Activated naive CD4-positive, alpha-beta T cell treated with anti-CD3 and anti-CD28 coated beads, Interleukin-2, amount 50 U/mL, for 24 hours (primary cell): ENCODE data around the gene OAF.
A peak's percentile ranks its signal among the peaks of the same experiment; 100 is the strongest.
"Not testable (repeated sequence)": the region's sequence is repeated elsewhere in the genome, so short reads cannot be mapped to it uniquely, and the experiment has no call there.

Experiments used
- H3K27ac Mint-ChIP-seq: one replicate; pipeline ENCODE4 v1.8.0; 2021; ENCODE audit warnings: mild to moderate bottlenecking, mixed read lengths
- H3K27me3 Mint-ChIP-seq: one replicate; pipeline ENCODE4 v1.8.0; 2021; ENCODE audit warnings: mixed read lengths
- H3K36me3 Mint-ChIP-seq: one replicate; pipeline ENCODE4 v1.8.0; 2021; ENCODE audit warnings: mixed read lengths
- H3K4me1 Mint-ChIP-seq: one replicate; pipeline ENCODE4 v1.8.0; 2021; ENCODE audit warnings: mixed read lengths
- H3K4me3 Mint-ChIP-seq: one replicate; pipeline ENCODE4 v1.8.0; 2021; ENCODE audit warnings: mild to moderate bottlenecking, mixed read lengths
- H3K9me3 Mint-ChIP-seq: one replicate; pipeline ENCODE4 v1.8.0; 2021; ENCODE audit warnings: mixed read lengths

Gene OAF

GRCh38 chr11:120236169-120237107 is 25.6 kb downstream of the OAF start:
- Mint-ChIP-seq H3K36me3 (no peaks in the 10 kb centered on the region), H3K27me3 (peaks cover 23% of the 10 kb centered on the region), H3K4me3 (no peak overlapping the region), H3K4me1 (no peaks in the 10 kb centered on the region), H3K27ac (no peak overlapping the region), H3K9me3 (no peaks in the 10 kb centered on the region)

GRCh38 chr11:120238968-120239620 is 28.3 kb downstream of the OAF start:
- Mint-ChIP-seq H3K4me1 (no peaks in the 10 kb centered on the region), H3K9me3 (no peaks in the 10 kb centered on the region), H3K4me3 (no peak overlapping the region), H3K27me3 (peaks cover 34% of the 10 kb centered on the region), H3K36me3 (no peaks in the 10 kb centered on the region), H3K27ac (no peak overlapping the region)

- H3K36me3 Mint-ChIP-seq = no peaks in the 10 kb centered on the region
- no peak within 1 kb of the TSS for H3K27ac Mint-ChIP-seq
- H3K9me3 Mint-ChIP-seq = no peaks in the 10 kb centered on the region
- H3K4me3 Mint-ChIP-seq = no peak within 1 kb of the TSS
- peaks cover 35% of the 10 kb centered on the region for H3K27me3 Mint-ChIP-seq
- H3K4me1 Mint-ChIP-seq = no peaks in the 10 kb centered on the region
Observed at GRCh38 chr11:120239713-120240640, 29.1 kb downstream of the OAF start, which contains the start of gene POU2F3. Gene POU2F3 (plus strand): TSS chr11:120240140. CDS start chr11:120240344, 204 bp downstream.

GRCh38 chr11:120240866-120241265 is 30.0 kb downstream of the OAF start:
- Mint-ChIP-seq H3K4me1 (no peaks in the 10 kb centered on the region), H3K27ac (no peak overlapping the region), H3K9me3 (no peaks in the 10 kb centered on the region), H3K36me3 (no peaks in the 10 kb centered on the region), H3K4me3 (no peak overlapping the region), H3K27me3 (peaks cover 38% of the 10 kb centered on the region)

GRCh38 chr11:120241277-120241676 is 30.4 kb downstream of the OAF start:
- Mint-ChIP-seq H3K4me3 (no peak overlapping the region), H3K4me1 (no peaks in the 10 kb centered on the region), H3K9me3 (no peaks in the 10 kb centered on the region), H3K27ac (no peak overlapping the region), H3K36me3 (no peaks in the 10 kb centered on the region), H3K27me3 (peaks cover 36% of the 10 kb centered on the region)

GRCh38 chr11:120243221-120243620 is 32.4 kb downstream of the OAF start:
- Mint-ChIP-seq H3K27ac (no peak overlapping the region), H3K4me1 (peaks cover 7% of the 10 kb centered on the region), H3K4me3 (no peak overlapping the region)

GRCh38 chr11:120244476-120245365 is 33.9 kb downstream of the OAF start:
- Mint-ChIP-seq H3K4me1 (peaks cover 18% of the 10 kb centered on the region), H3K9me3 (no peaks in the 10 kb centered on the region), H3K27ac (no peak overlapping the region), H3K4me3 (no peak overlapping the region), H3K36me3 (no peaks in the 10 kb centered on the region), H3K27me3 (peaks cover 28% of the 10 kb centered on the region)

More at GRCh38 chr11:120243221-120243620, 32.4 kb downstream of the OAF start:
- Mint-ChIP-seq H3K27me3 (peaks cover 34% of the 10 kb centered on the region), H3K9me3 (no peaks in the 10 kb centered on the region), H3K36me3 (no peaks in the 10 kb centered on the region)

GRCh38 chr11:120245434-120245833 is 34.6 kb downstream of the OAF start:
- peaks cover 26% of the 10 kb centered on the region for H3K27me3 Mint-ChIP-seq
- H3K27ac Mint-ChIP-seq = no peak overlapping the region
- no peak overlapping the region for H3K4me3 Mint-ChIP-seq

GRCh38 chr11:120248551-120249278 is 37.9 kb downstream of the OAF start:
- H3K9me3 Mint-ChIP-seq = no peaks in the 10 kb centered on the region
- H3K27me3 Mint-ChIP-seq = peaks cover 7% of the 10 kb centered on the region
- peak overlapping the region; percentile 53 for H3K27ac Mint-ChIP-seq
- no peak overlapping the region for H3K4me3 Mint-ChIP-seq
- peaks cover 18% of the 10 kb centered on the region for H3K4me1 Mint-ChIP-seq
- no peaks in the 10 kb centered on the region for H3K36me3 Mint-ChIP-seq

More at GRCh38 chr11:120245434-120245833, 34.6 kb downstream of the OAF start:
- H3K36me3 Mint-ChIP-seq = no peaks in the 10 kb centered on the region
- peaks cover 18% of the 10 kb centered on the region for H3K4me1 Mint-ChIP-seq
- no peaks in the 10 kb centered on the region for H3K9me3 Mint-ChIP-seq

- Mint-ChIP-seq H3K27ac (peak overlapping the region; percentile 12), H3K4me3 (no peak overlapping the region)
Observed at GRCh38 chr11:120249279-120250262, 38.7 kb downstream of the OAF start.

GRCh38 chr11:120253377-120253776 is 42.5 kb downstream of the OAF start:
- Mint-ChIP-seq H3K27me3 (peaks cover 24% of the 10 kb centered on the region), H3K4me1 (peaks cover 10% of the 10 kb centered on the region)
- H3K4me3 Mint-ChIP-seq, H3K27ac Mint-ChIP-seq, H3K9me3 Mint-ChIP-seq, H3K36me3 Mint-ChIP-seq: not testable (repeated sequence)

More at GRCh38 chr11:120249279-120250262, 38.7 kb downstream of the OAF start:
- Mint-ChIP-seq H3K4me1 (peaks cover 18% of the 10 kb centered on the region), H3K27me3 (peaks cover 7% of the 10 kb centered on the region), H3K9me3 (no peaks in the 10 kb centered on the region), H3K36me3 (no peaks in the 10 kb centered on the region)

GRCh38 chr11:120254788-120255518 is 44.1 kb downstream of the OAF start:
- Mint-ChIP-seq H3K4me3 (no peak overlapping the region), H3K9me3 (no peaks in the 10 kb centered on the region), H3K4me1 (no peaks in the 10 kb centered on the region), H3K36me3 (no peaks in the 10 kb centered on the region), H3K27ac (no peak overlapping the region), H3K27me3 (peaks cover 24% of the 10 kb centered on the region)
